Uterus (tissue), 2 donors: Measurements from ENCODE around the gene CACNB3.

Source experiments
- CTCF ChIP-seq, 4 experiments: fragments of 200-600 bp in 2 of 4; fragments of 450-650 bp in 2 of 4; sonication (generic) in 2 of 4; IDR thresholded peaks; one replicate each; pipeline ENCODE4 v1.5.1; 2016 to 2019; ENCODE audit warnings: antibody characterized with exemption in 4 of 4, mild to moderate bottlenecking in 2 of 4, moderate library complexity in 1 of 4
- POLR2A ChIP-seq, 2 donors: fragments of 450-650 bp; IDR thresholded peaks; one replicate each; pipeline ENCODE4 v1.6.1; 2016; ENCODE audit warnings: antibody characterized with exemption in 2 of 2, mild to moderate bottlenecking in 1 of 2, moderate library complexity in 1 of 2

DNA sequence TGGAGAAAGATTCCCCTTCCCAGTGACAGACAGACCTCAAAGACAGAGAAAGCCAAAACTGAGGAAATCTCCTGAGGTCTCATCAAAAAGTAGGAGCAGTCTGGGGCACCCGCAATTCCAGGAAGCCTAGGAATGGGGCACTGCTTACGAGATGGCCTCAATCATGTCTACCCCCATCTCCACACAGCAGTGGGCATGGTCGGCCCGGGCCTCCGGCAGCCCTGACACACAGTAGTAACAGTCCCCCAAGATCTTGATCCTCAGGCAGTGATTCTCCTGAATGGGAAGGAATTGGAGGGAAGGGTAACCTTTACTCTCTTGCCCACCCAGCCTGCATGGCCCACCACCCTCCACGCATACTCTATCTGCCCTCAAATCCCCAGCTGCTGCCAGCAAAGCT, 41.3 kb upstream of the CACNB3 start:
- TF ChIP-seq CTCF (IDR thresholded peaks at IDR 0.05) (no peak), POLR2A (IDR thresholded peaks at IDR 0.05) (no peak)
